Muscle layer of colon (tissue), 2 donors: ENCODE measurements around the gene MAT2B.

Experiments
- H3K27ac ChIP-seq: one replicate; pipeline ENCODE4 v1.7.0; 2013; ENCODE audit warnings: low read depth, mild to moderate bottlenecking, low read length, moderate library complexity
- H3K27me3 ChIP-seq, 2 donors: one replicate each; pipeline ENCODE4 v1.7.0; 2013; ENCODE audit warnings: low read length in 2 of 2, mild to moderate bottlenecking in 2 of 2; ENCODE audit not compliant: insufficient read depth in 2 of 2, control insufficient read depth in 1 of 2
- H3K36me3 ChIP-seq: one replicate; pipeline ENCODE4 v1.7.0; 2013; ENCODE audit warnings: mild to moderate bottlenecking, low read length; ENCODE audit not compliant: insufficient read depth
- H3K4me1 ChIP-seq: one replicate; pipeline ENCODE4 v1.7.0; 2013; ENCODE audit warnings: mild to moderate bottlenecking, low read length; ENCODE audit not compliant: insufficient read depth
- H3K4me3 ChIP-seq, 2 donors: one replicate each; pipeline ENCODE4 v1.7.0; 2013; ENCODE audit warnings: low read length in 2 of 2, low read depth in 1 of 2, mild to moderate bottlenecking in 1 of 2, moderate library complexity in 1 of 2
- H3K9ac ChIP-seq: one replicate; pipeline ENCODE4 v1.7.0; 2013; ENCODE audit warnings: low read length
- H3K9me3 ChIP-seq: one replicate; pipeline ENCODE4 v1.7.0; 2013; ENCODE audit warnings: mild to moderate bottlenecking, low read length
- donor health status: abdominal sarcoma.
- donor health status: Adenocarcinoma of cecum.

MAT2B gene

DNA sequence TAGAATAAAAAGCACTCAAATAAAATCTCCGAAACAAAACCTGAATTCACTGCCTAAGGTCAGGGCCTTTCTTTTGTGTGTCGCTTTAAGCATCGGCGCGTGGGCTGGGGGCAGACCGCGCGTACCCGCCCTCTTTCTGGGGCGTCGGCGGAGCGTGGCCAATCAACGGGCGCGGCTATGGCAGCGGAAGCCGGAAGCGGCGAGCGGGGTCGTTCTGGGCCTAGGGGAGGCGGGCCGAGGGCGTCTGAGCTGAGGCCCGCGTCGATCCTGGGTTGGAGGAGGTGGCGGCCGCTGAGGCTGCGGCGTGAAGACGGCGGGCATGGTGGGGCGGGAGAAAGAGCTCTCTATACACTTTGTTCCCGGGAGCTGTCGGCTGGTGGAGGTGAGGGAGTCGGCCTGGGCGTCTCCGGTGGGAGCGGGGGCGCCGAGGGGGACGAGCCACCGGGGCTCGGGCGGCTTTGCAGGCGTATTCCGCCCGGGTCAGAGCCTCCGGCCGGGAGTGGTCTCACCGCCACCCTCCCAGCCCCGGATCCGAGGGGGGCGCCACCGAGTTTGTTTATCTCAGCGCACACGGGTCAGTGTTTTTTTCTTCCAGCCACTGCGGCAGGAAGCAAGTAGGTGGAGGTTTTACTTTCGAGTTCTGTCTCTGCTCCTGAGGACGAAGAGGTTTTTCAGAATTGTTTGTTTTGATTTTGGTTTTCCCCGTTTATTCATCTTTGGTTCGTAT is at the start of gene MAT2B:
Gene MAT2B, plus strand, starts transcription at position 252 of the 727 bp plus-strand sequence. Its CDS starts 68 bp downstream, at position 320.
- no peaks in the 10 kb centered on the region for H3K27me3 ChIP-seq
- peak within 1 kb of the TSS; percentile 57 to 97 for H3K4me3 ChIP-seq
- H3K27ac ChIP-seq, result peak within 1 kb of the TSS; percentile 95
- H3K36me3 ChIP-seq, result no peaks in the 10 kb centered on the region
- H3K4me1 ChIP-seq, result peaks cover 40% of the 10 kb centered on the region
- no peaks in the 10 kb centered on the region for H3K9me3 ChIP-seq
- H3K9ac ChIP-seq, result peak within 1 kb of the TSS; percentile 99

DNA sequence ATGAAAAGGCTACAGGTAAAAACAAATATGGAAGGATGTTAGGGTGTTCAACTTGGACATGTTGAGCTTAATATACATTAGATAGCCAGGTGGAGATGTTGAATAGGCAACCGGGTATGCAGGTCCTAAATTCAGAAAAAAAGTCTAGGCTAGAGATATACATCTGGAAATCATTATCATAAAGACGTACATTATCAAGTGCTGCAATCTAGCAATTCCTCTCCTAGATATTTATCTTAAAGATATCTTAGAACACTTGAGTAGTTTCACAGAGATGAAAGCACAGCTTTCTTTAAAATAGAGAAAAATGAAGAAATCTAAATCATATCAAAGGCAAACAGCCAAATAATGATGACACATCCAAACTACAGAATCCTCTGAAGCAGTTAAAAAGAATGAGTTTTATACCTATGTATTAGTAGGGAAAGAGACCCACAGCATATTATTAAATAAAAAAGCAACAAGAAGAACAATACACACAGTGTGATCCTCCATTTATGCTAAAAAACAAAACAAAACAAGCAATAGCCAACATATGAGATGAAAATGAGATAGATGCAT is 49.3 kb upstream of the MAT2B start:
- Histone ChIP-seq H3K4me1 (peaks cover 19% of the 10 kb centered on the region), H3K9me3 (no peaks in the 10 kb centered on the region), H3K27me3 (no peaks in the 10 kb centered on the region), H3K4me3 (no peak overlapping the region), H3K36me3 (peaks cover 12% of the 10 kb centered on the region), H3K27ac (no peak overlapping the region), H3K9ac (no peak overlapping the region)

DNA sequence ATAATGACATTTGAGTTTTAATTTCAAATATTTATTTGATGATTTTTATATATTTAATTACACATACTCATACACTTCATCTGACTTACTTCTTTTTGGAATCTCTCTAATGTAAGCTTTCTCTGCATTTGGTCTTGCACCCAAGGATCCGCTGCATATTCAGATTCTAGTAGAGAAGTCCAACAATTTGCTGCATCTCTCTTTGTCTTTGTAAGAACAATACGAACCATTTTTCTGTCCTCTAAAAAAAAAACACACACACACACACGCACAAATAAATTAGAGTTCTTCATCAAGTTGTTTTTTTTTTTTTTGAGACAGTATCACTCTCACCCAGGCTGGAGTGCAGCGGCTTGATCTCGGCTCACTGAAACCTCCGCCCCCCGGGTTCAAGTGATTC is 48.6 kb upstream of the MAT2B start:
- Histone ChIP-seq H3K36me3 (peaks cover 12% of the 10 kb centered on the region), H3K27me3 (no peaks in the 10 kb centered on the region), H3K9ac (no peak overlapping the region), H3K4me1 (peaks cover 21% of the 10 kb centered on the region), H3K27ac (no peak overlapping the region), H3K4me3 (no peak overlapping the region), H3K9me3 (no peaks in the 10 kb centered on the region)

DNA sequence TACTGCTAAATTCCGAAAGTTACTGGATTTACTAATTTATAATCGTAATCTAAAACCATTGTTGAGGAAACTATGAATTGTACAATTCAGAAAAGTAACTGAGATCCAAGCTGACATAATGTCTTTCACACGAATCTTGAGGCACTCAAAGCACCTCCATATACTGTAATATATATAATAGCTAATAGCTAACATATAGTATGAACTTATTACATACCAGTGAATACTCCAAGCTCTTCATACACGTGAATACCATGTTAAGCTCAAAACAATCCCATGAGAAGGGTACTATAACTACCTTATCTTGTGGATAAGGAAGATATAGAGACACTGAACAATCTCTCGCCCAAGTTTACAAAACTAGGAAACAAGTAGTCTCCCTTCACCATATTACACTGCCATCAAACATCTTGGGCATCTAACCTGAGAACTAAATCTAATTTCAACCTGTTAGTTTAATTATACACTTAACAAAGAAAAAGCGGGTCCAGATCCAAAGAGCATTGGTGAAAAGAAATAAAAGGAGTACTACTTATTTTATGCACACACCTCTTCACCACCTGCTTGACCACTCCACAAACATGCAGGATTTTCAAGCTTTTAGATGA is 46.5 kb upstream of the MAT2B start:
- H3K27me3 ChIP-seq, result no peaks in the 10 kb centered on the region
- H3K36me3 ChIP-seq, result peaks cover 8% of the 10 kb centered on the region
- peaks cover 21% of the 10 kb centered on the region for H3K4me1 ChIP-seq
- peak overlapping the region; percentile 74 for H3K27ac ChIP-seq
- no peaks in the 10 kb centered on the region for H3K9me3 ChIP-seq
- peak overlapping the region; percentile 85 to 91 for H3K4me3 ChIP-seq
- H3K9ac ChIP-seq, result peak overlapping the region; percentile 97

DNA sequence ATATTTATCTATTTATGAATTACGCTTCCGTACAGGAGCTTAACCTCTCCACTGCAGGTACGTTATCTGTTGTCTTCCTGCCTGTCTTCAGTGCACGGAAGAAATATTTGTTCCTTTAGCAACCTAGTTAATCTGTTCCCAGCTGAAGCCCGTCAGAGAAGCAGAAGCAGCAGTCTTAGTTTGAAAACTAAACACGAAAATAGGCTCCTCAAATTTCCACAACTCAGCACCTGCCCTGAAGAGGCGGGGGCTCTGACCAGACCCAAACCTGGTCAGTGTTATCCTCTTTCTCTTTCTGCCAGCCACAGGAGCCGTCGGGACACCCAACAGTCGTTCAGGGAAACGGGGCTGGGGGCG is 46.0 kb upstream of the MAT2B start:
- H3K27ac ChIP-seq, result peak overlapping the region; percentile 74
- H3K4me3 ChIP-seq, result peak overlapping the region; percentile 85 to 91
- peaks cover 21% of the 10 kb centered on the region for H3K4me1 ChIP-seq
- H3K9me3 ChIP-seq, result no peaks in the 10 kb centered on the region
- no peaks in the 10 kb centered on the region for H3K27me3 ChIP-seq
- peak overlapping the region; percentile 97 for H3K9ac ChIP-seq
- peaks cover 8% of the 10 kb centered on the region for H3K36me3 ChIP-seq

DNA sequence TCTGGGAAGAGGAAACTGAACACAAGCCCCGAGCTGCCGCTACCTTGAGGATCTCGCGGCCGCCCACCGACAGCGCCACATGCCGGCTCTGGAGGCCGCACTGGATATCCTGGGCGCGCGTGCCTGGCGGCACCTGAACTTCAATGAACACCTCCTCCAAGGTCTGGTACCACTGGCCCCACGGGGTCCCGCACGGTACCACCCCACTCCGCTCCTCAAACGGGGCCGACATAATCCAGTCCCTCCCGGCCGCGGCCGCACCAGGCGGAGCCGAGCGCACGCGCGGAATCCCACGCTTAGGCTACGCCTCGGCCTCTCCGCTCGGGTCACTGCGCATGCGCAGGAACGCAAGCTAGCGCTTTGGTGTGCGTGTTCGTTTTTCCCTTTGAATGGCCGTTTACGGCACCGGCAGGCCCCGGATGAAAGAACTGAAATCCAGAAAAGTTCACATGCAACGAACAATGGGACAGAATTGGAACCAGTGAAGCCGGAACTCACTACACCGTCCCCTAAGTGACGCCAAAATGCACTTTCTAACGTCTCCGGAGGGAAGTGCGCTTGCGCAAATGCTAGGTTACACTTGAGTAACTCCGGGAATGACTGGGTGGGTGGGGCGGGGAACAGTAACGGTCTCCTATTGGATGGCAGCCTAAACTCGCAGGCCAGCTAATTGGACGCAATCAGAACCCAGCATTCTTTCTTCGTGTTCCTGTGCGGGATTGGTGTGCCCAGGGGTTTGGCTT is 45.4 kb upstream of the MAT2B start, which contains the start of gene NUDCD2:
Gene NUDCD2, minus strand, starts transcription at position 284 of the 743 bp plus-strand sequence. Its CDS starts 52 bp downstream, at position 232.
- H3K27ac ChIP-seq, result peak within 1 kb of the TSS; percentile 74
- H3K4me3 ChIP-seq, result peak within 1 kb of the TSS; percentile 85 to 91
- peaks cover 2% of the 10 kb centered on the region for H3K36me3 ChIP-seq
- H3K4me1 ChIP-seq, result peaks cover 21% of the 10 kb centered on the region
- H3K9me3 ChIP-seq, result no peaks in the 10 kb centered on the region
- H3K27me3 ChIP-seq, result no peaks in the 10 kb centered on the region
- H3K9ac ChIP-seq, result peak within 1 kb of the TSS; percentile 97

DNA sequence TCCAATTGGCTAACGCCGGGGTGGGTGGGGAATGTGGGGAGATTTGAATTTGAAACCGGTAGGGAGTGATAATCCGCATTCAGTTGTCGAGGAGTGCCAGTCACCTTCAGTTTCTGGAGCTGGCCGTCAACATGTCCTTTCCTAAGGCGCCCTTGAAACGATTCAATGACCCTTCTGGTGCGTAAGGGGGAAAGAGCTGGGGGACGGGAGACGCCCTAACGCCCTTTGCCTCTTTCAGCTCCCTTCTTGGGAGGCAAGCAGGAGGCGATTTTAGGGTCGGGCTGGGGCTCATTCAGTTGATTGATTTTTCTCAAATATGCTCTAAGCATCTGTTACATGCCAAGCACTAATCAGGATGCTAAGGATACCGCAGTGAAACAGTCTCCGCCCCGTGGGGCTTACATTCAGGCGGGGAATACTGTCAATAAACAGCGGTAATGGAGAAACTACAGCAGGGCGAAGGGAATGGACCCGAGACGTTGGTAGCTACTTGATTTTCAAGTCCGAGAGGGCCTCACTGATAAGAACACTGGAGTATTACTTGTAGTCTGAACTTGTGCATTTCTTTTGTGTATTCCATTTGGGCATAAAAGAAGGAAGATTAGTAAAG is 44.8 kb upstream of the MAT2B start, which contains the start of gene HMMR:
Gene HMMR, plus strand, starts transcription at position 71 of the 610 bp plus-strand sequence. Its CDS starts 61 bp downstream, at position 132.
- peak within 1 kb of the TSS; percentile 85 to 91 for H3K4me3 ChIP-seq
- no peaks in the 10 kb centered on the region for H3K36me3 ChIP-seq
- H3K4me1 ChIP-seq, result peaks cover 21% of the 10 kb centered on the region
- H3K9ac ChIP-seq, result peak within 1 kb of the TSS; percentile 97
- H3K27me3 ChIP-seq, result no peaks in the 10 kb centered on the region
- peak within 1 kb of the TSS; percentile 74 for H3K27ac ChIP-seq
- H3K9me3 ChIP-seq, result no peaks in the 10 kb centered on the region

DNA sequence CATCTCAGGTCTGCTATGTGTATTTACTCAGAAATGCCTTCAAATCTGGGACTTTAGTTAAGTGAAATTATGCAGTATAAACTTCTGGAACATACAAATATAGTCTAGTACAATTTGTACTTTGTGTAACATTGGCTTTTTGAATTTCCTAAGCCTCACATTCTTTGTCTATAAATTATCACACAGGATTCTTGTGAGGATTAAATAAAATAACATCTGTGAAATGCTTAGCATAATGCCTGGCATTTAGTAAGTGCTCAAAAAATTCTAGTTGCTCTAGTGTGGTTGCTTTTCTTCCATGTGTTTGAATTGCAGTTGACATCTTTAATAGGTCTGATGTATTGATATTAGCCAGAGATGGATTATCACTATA is 42.4 kb upstream of the MAT2B start:
- H3K36me3 ChIP-seq, result no peaks in the 10 kb centered on the region
- H3K9me3 ChIP-seq, result no peaks in the 10 kb centered on the region
- H3K9ac ChIP-seq, result no peak overlapping the region
- peaks cover 20% of the 10 kb centered on the region for H3K4me1 ChIP-seq
- H3K27me3 ChIP-seq, result no peaks in the 10 kb centered on the region
- no peak overlapping the region for H3K4me3 ChIP-seq
- H3K27ac ChIP-seq, result no peak overlapping the region

DNA sequence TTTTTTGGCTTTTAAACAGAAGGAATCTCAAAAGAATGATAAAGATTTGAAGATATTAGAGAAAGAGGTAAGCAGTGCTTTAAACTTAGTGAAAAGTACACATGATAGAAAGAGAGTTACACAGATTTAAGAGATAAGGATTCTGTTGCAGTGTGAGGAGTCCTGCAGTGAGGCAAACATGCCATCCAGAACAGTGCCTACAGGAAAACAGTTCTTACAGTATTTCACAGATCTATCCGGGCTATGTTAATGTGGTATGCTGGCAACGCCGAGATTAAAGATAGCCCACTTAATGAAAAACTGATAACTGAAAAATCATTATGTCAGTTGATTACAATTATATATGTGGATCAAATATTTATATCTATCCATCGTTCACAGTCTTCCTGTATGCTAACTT is 37.7 kb upstream of the MAT2B start:
- Histone ChIP-seq H3K9me3 (no peaks in the 10 kb centered on the region), H3K36me3 (no peaks in the 10 kb centered on the region), H3K27me3 (no peaks in the 10 kb centered on the region), H3K4me1 (no peaks in the 10 kb centered on the region), H3K27ac (no peak overlapping the region), H3K9ac (no peak overlapping the region), H3K4me3 (no peak overlapping the region)

DNA sequence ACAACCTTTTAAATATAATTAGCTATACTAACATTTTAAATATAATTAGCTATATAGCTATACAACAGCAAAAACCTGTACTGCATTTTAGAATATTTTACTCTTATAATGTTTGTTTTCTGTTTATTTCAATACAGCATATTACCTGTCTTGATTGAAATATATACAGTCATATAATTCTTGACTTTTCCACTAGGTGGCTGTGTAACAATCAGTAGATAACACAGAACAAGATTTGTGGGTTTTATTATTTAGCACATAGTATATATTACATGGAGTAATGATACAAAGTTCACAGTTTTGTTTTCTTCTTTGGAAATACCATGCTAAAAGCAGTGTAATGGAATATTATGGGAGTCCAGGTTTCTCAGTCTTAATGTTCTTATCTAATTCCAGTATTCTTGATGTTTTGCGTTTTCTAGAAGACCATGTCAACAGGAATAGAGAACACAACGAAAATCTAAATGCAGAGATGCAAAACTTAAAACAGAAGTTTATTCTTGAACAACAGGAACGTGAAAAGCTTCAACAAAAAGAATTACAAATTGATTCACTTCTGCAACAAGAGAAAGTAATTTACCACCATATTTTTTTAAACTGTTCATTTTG is 31.7 kb upstream of the MAT2B start:
- no peak overlapping the region for H3K9ac ChIP-seq
- no peaks in the 10 kb centered on the region for H3K36me3 ChIP-seq
- H3K27ac ChIP-seq, result no peak overlapping the region
- H3K9me3 ChIP-seq, result no peaks in the 10 kb centered on the region
- H3K4me3 ChIP-seq, result no peak overlapping the region
- no peaks in the 10 kb centered on the region for H3K27me3 ChIP-seq
- H3K4me1 ChIP-seq, result no peaks in the 10 kb centered on the region
